GM21528 (cell line): Measurements from ENCODE around the gene TBX18.

Experiments used
- ATAC-seq: cut with Tn5 transposase; IDR thresholded peaks from one replicate; pipeline ENCODE4 v1.9.1; 2021; ENCODE audit warnings: mild to moderate bottlenecking, moderate library complexity; ENCODE audit not compliant: unreplicated experiment, low FRiP score

The TBX18 gene

DNA sequence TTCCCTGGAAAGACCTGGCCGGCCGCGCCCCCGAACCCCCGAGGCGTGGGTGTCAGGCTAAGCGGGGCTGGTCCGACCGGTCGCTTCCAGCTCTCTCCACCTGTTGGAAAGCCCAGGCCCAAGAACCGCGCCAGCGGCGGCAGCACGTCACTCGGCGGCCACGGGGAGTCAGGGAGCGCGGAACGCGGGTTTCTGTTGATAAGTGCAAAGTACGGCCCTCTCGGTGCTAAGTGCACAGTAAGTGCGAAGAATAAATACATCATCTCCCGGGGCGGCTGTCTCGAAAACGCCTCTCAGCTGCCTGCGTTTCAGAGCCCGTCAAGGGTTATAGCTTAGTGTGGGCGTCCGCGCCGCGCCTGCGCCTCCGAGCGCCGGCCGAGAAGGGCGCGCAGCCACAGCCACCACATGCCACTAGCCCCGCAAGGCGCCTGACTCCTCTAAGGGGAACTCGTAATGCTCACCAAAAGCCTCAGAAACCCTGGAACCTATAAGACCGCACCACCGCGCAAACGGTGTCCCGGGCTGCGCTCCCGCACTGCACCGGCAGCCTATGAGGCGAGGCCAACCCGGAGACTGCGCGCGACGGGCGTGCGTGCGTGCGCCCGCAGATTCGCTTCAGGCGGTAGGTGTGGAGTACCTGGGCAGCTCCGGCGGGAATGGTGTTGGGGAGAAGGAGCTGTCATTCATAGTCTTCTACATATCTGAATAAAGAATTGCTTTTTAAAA is 9.2 kb upstream of the TBX18 start:
- ATAC-seq = no peak

DNA sequence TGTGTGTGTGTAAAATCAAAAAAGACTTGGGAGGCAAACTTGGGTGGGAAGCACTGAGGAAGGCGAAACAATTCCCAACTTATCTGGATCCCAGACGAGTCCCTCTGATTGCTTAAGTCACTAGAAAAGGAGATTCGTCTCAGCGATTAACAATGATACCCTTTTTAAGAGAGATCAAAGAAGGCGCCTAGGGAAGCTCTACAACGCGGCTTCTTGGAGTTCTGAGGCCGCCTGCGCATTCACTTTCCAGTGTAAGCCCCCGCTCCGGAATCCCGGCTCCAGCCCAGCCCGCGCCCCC is 8.7 kb upstream of the TBX18 start:
- no peak for ATAC-seq

DNA sequence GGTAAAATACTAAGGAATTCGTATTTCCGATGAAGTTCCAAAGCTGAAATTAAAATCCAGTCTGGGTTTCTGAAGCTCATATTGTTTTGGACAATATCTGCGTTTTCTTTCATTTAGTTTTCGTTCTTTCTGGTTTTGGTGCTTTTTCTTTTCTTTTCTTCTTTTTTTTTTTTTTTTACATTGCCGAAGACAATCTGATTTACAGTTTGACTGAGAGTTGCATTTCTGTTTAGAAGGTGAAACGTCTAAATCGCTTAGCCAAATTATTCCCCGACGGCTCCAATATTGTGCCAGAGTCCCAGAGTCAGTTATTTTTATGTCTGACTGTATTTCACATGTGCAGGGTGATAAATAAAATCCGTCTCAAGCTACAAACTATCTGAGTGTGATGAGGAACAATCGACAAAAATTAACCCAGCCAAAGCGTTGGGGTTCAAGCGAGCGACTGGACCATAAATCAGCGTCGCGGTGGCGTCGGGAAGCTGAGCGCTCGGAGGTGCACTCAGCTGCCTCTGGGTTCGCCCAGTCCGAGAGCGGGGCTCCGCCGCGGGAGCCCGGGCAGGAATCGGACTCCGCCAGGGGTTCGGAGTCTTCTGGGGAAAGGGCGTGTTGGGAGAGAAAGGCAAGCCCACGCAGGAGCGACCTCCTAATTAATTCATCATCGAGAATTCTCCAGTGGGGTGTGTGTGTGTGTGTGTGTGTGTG is 8.2 kb upstream of the TBX18 start:
- ATAC-seq = no peak

DNA sequence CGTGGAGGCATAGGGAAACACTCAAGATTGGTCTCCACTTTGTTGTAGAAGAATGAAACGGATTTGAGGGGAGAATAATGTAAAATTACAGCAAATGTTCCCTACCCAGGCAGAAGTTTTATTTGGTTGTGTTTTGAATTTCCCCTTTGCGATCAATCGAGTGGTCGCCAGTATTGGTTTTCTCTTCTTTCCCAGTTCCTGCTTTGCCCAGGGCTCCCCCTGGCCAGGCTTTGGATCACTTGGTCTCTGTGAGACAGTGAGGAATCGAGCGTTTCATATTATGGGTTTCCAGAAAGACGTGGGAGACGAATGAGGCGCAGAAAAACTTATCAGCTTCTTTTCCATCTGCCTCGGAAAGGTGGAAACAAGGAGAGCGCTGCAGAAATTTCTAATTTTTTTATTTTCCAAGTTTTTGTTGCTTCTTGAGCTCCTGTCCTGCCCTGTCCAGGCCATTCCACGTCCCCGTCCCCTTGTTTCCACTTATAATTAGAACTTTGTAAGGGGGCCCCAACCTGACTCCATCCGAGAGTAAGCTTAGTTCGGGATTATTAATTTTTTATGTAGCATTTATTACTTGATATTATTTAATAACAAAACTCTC is 7.5 kb upstream of the TBX18 start:
- ATAC-seq = no peak

DNA sequence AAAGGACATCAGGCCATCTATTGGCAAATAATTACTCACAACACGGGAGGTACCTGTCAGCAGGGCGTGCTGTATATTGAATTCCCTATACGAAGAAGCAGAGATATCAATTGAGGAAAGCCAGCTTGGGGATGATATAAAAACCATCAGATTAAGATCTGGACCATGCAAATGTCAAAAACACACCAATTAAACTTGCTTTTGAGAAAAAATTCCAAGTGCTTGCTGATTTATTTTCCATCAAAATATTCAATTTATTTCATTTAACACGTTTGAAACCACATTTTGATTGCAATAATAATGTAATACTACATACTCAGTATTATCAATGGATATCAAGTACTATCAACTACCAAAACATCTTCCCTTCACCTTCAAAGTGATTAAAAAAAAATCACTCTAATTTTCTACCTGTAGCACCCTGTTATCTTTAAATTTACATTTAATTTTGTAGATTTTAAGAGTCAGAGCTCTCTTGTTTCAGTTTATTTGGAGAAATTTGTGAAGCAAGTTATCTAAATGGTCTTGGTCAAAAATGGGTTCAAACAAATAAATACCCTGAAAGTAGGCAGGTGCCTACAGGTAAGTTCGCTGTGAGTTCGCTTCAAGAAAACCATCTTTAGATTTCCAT is 6.8 kb upstream of the TBX18 start:
- no peak for ATAC-seq

DNA sequence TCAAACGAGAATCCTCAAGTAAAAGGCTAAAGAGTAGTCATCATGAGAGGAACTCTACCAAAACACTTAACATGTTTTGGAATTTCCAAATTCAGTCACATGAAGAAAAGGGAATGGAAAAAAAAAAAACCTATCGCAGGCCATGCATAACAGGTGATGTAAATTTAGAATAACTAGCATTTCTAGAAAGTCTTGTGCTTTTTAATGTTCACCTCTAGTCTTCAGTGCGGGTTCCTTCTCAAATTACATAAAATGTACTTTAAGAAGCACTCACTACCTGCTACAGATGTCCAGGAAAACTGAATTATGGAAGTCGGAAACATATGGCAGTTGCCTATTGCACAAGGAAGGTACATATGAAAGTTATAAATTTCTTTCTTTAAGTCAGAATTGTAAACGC is 6.1 kb upstream of the TBX18 start:
- no peak for ATAC-seq

DNA sequence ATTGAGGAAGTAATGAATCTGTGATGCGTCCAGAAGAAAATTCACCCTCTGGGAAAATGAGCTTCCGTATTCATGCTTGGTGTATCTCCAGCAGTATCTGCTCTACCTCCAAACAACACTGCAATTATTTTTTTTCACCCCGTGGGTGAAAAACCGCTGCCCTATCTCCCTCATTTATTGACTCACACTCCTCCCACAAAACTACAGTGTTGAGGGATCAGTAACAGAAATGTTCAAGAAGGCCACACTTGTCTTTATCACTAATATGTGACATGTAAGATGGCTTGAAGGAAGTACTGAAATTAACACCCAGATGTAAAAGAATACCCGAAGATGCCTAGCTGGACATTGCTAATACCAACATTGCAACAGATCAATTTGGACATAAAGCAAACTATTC is 4.9 kb upstream of the TBX18 start:
- ATAC-seq = no peak

DNA sequence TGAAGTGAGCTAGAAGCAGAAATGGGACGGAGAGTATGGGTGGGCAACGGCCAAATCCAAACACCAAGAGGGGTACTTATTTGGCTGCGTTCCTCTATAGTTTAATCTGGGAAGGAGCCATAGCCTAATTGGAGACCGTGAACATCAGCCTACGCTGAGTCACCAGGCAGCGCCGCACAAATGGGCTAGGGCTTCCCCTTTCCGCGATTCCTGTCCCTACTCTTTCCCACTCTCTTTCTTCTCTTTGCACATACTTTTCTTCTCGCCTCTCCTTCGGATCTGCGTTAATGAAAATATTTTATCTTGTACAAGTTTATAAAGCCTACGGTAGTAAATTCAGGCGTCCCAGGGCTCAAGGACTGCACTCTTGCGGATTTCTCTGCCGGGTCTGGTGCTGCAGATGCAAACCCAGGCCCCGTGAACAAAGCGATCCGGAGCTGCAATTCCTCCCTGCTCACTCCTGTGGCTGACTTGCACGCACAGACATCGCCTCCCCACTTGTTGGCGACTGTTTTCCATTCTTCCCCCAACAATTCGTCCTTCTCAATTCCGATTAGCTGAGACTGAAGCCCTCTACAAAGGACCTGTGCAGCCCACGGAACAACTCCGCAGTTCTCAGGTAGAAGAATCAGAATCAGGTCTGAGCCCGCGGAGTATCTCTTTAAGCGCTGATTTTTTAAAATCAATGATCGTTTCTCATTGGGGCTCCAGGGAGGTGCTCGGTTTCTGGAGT is 4.2 kb upstream of the TBX18 start:
- ATAC-seq = no peak

DNA sequence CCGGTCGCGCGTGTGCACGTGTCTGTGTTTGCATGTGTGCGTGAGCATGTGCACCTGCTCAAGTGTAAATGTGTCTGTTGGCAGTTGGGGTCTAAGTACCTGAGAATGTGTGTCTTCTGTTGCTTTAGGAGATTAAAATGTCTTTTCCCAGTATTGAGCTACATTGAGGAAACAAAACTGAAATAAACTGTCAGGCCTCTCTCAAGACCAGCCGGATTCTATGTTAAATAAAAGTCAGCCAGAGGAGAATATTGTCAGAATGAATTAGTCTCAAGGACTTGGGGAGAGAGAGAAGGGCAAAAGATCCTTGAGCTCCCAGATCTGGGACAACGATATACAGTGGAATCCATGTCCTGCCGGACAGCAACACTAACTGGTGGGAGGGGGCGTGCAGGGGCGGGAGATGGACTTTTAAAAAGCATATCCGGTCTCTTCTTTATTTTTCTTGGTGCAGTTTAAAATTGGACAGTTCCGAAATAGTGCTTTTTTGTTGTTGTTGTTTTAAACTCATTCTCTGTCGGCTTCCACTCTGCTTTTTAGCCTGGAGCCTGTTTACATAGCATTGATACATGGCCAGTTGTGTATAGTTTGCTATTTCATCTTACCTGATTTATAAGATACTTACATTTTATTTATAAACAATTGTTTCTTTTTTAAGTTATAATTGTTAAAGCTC is 3.3 kb upstream of the TBX18 start:
- ATAC-seq = no peak

DNA sequence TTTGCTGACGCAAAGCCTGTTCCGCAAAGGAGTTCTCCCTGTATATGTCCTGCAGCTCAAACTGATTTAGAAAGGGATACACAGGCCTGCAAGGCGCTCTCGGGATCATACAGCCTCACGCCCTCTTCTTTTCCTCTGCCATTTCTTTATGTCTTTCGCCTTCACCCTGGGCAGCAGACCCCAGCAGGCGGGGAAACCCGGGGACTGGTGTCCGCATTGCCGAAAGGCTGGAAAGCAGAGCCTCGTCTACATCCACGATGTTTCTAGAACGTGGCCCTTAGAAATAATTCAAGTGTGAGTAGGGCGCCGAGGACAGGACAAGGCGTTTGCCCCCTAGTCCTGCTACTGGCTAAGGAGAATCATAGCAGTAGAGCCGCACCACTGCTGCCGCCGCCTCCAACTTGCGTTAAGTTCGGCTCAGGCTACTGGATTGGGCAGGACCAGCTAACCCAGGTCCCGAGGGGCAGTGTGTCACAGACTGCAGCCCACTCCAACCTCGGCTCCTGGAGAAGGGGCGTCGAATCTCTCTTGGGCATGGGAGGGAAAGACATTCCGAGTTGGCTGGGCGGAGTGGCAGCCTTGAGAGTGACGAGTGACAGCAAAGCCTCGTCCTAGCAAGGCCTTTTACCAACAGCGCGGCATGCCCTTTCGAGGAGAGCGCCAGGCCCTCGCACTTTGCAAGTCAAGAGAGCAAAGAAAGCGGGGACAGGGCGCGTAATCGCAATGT is 2.6 kb upstream of the TBX18 start:
- ATAC-seq = no peak

DNA sequence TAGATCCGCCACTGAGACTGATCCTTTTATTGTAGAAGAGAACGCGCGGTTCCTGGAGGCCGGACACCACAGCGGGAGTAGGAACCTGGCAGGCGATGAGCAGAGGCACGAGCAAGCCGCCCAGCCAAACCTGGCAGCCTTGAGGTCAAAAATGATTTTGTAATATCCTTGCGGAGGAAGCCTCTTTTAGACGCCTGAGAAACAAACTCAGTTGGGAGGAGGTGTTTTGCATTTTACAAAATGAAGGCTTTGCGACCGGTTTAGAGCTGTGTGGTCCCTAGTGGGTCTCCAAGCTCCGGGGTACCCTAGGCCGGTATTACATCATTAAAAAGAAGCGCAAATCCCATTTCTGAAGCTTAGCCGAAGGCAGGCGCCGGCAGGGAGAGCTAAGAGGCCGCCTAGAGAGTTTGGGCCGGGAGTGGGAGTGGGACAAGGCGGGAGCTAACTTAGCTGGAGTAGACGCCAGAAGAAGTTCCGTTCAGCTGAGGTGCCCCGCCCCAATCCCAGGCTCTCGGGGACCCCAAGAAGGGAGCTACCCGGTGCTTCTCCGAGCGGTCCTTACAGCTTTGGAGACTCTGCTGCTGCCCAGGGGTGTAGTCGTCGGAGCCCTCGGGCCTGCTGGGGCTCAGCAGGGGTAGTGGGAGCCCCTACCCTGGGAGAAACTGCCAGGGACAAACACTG is 1.9 kb upstream of the TBX18 start:
- ATAC-seq = no peak

DNA sequence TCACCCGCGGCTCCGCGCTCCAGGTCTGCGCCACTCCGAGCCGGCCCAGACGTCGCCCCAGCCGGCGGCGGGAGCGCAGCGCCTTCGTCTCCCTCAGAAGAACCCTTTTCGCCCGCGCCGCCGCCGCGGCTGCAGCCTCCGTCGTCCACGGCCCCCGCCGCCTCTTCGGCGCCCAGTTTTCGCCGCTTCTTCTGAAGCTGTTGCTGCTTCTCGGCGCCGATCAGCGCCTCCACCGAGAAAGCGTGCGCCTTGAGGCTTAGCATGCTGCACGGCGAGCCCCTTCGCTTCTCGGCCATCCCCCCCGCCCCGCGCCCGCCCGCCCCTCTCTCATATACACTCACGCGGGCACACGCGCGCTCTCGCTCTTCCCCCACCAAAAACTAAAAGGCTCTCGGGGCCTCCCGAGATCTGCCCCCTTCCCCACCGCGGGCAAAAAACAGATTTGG is 489 bp downstream of the TBX18 start:
- ATAC-seq = no peak

DNA sequence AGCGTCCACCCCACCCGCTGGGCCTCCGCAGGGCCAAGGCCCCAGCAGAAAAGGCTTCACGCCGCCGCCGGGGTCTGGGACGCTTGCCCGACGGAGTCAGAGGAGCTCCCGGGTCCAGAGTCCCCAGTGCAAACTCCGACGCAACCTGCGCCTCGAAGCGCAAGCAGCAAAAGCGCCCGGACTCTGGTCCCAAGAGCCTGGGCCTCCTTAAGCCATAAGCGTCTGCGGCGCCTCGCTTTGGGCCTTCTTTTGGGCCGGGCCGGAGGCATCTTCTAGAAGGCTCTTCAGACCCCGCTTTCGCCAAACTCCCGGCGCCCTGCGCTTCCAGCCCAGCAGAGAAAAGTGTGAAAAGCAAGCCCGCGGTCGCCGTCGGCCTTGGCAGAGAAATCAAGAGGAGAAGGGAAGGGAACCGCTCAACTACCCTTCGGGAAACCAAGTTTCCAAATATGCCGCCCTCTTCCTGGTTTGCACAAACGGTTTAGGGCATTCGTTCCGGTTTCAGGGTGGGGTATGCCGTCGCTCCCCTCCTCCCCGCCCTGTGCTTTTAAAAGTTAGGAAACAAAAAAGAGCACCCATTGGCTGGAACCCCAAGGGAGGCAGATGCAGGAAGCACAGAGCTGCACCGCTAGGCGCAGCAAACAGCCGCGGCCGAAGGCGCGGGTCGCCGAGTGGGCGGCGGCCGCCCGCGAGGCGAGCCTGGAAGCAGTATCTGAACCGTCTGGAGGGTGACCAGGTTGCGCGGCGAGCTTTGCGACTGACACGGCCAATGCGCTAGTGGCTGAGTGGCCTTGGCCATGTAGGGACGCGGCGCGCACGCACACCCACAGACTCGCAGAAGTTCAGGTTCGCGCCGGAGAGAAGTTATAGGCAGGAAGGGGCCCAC is 1.2 kb downstream of the TBX18 start:
- no peak for ATAC-seq

DNA sequence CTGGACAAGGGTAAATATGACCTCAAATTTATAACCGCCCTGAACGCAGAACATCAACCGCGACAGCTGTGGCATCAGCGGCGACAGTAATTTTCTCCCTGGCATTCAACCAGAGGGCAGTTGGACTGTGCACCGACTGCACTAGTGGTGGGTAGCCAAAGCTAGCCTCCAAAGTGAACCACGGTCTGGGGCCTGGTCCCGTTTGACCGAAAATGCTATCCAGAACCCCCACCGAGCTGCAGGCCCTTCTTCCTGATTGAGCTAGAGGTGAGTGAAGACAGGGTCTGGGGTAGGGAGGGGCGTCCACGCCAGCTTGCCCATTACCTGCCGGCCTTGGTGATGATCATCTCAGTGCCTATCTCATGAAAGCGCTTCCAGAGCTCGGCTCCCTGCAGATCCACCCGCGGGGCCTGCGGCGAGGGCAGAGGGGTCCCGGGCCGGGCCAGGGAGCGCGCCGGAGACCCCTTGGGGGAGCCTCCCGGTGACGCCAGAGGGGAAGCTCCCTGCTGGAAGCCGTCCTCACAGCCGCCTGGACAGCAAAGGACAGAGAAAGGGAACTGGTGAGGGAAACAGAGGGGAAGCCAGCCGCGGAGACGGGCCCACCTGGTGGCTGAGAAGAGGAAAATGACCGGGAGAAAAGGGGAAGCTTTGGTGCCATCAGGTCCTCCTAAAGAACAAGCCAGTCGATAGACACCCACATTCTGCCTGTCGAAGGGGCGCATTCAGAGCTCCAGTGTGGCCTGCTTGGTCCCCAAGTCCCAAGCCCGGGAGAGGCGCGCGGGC is 2.0 kb downstream of the TBX18 start:
- ATAC-seq = no peak

DNA sequence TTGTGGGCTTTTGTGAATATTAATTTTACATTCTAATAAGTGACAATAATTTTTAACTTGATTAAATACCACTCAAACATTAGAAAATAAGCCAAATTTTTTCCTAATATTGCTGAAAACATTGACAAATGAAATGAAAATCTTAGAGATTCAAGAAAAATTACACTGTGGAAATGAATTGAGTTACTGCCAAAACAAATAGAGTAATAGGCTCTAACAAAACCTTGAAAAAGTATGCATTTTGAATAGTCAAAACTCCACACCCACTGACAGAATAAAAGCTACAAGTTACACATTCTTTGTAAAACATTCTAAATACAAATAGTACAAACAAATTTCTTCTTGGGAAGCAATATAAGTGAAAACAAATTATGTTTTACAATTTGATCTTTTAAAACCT is 5.9 kb downstream of the TBX18 start:
- ATAC-seq = no peak

DNA sequence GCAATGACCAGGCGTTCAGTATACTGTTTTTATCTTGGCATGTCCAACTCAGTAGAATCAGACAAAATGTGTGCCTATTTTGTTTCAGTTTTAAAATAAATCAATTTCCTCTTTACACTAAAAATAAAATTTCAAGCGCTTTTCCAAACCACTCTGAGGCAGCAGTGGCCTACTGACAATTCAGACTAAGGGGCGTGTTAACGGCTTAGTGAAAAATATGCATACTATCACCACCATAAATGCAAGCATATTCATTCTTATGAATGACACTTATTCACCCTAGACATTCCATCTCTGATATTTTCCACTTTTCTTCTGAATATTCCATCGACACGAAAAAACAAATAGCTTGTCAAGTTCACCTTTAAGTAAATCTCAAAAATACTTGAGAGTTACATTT is 7.5 kb downstream of the TBX18 start:
- ATAC-seq = no peak

DNA sequence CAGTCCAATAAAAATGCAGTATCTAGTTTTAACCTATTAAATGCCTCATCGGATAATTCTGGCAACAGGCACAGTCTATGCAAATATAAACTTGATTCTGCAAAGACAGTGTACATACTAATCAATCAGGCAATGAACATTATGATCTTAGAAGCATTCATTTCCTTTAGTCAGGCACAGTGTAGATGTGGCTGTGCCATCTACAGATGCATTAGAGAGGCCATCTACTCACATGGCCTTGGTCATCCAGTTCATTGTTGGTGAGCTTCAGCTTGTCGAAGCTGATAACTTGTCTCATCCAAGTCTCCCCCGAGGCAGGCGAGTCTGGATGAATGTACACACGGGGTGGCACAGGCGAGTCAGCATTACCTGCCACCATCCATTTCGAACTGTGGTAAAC is 7.9 kb downstream of the TBX18 start:
- ATAC-seq = no peak

DNA sequence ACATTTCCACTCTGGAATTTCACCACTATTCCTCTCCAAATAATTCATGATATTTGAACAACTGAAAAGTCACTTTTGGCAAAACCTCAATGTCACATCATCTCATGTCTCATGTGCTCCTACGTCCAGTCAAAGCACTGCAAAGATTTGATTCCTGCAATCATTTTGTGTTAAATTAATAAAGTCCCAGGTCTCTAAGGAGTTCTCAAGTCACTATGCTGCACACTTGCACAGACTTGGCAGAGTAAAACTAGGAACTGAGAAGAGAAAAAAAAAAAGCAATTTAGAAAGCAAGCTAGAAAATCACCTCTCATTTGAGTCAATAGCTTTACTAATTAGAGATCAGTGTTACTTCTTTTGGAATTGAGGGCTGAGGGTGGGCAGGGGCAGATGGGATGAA is 11.2 kb downstream of the TBX18 start:
- ATAC-seq = no peak
